Neural crest cell (in vitro differentiated cells): ENCODE data around the gene LRIT3. TPM values are rescaled to one million over a fixed set of nuclear protein-coding genes. Genes with fewer than 3 reads are reported as not detected.

Experiments
- DNase-seq: peaks from one replicate; pipeline ENCODE4 v3.0.0; 2021; ENCODE audit warnings: low read depth, mixed read lengths, low spot score
- H3K27ac Mint-ChIP-seq: one replicate; pipeline ENCODE4 v1.8.0; 2021; ENCODE audit warnings: mild to moderate bottlenecking, mixed read lengths; ENCODE audit not compliant: unreplicated experiment
- H3K27me3 Mint-ChIP-seq: 2 replicates; pipeline ENCODE4 v1.8.0; 2021; ENCODE audit warnings: low read depth, mild to moderate bottlenecking, mixed read lengths
- H3K36me3 Mint-ChIP-seq: 2 replicates; pipeline ENCODE4 v1.8.0; 2021; ENCODE audit warnings: low read depth, mild to moderate bottlenecking, mixed read lengths
- H3K4me1 Mint-ChIP-seq: 2 replicates; pipeline ENCODE4 v1.8.0; 2021; ENCODE audit warnings: mixed read lengths
- H3K4me3 Mint-ChIP-seq: one replicate; pipeline ENCODE4 v1.8.0; 2021; ENCODE audit warnings: mild to moderate bottlenecking, mixed read lengths
- H3K9me3 Mint-ChIP-seq: 2 replicates; pipeline ENCODE4 v1.8.0; 2021; ENCODE audit warnings: mixed read lengths
- total RNA-seq: library from RNA; stranded (reverse); gene quantifications from 2 replicates; pipeline ENCODE4 v1.2.1, GENCODE V29; 2021
- TF ChIP-seq, protein P1 (sequence below): fragments of 200-600 bp; sonication (generic); conservative IDR thresholded peaks from 2 replicates; pipeline ENCODE4 v1.5.0; 2021; ENCODE audit warnings: antibody characterized with exemption, mild to moderate bottlenecking

LRIT3 gene
- total RNA-seq, 1 donor from 2014 or later: 0.19 TPM

DNA sequence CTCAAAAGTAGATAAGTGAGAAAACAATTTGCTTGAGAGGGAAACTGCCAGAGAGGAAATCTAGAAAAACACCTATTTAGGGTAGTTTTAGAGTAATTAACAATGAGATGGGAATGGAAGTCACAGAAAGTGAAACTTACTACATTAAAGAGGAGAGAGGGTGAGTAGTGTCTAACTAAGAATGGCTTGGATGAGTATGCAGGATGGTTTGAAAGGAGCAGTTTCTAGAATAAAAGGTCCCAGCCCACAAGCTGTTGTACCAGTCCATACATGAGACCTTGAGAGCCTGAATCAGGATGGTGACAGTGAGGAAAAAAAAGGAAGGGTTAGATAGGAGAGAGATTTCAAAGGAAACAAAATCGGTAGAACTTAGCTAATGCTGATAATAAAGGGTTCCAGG, 31.0 kb upstream of the LRIT3 start:
- H3K36me3 Mint-ChIP-seq: peaks cover 5% of the 10 kb centered on the region
- TF ChIP-seq, protein P1, sequence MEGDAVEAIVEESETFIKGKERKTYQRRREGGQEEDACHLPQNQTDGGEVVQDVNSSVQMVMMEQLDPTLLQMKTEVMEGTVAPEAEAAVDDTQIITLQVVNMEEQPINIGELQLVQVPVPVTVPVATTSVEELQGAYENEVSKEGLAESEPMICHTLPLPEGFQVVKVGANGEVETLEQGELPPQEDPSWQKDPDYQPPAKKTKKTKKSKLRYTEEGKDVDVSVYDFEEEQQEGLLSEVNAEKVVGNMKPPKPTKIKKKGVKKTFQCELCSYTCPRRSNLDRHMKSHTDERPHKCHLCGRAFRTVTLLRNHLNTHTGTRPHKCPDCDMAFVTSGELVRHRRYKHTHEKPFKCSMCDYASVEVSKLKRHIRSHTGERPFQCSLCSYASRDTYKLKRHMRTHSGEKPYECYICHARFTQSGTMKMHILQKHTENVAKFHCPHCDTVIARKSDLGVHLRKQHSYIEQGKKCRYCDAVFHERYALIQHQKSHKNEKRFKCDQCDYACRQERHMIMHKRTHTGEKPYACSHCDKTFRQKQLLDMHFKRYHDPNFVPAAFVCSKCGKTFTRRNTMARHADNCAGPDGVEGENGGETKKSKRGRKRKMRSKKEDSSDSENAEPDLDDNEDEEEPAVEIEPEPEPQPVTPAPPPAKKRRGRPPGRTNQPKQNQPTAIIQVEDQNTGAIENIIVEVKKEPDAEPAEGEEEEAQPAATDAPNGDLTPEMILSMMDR: no peak
- H3K27me3 Mint-ChIP-seq: peaks cover 10% of the 10 kb centered on the region
- no peak for DNase-seq
- peaks cover 39% of the 10 kb centered on the region for H3K4me1 Mint-ChIP-seq
- H3K4me3 Mint-ChIP-seq: peak overlapping the region; percentile 97
- H3K9me3 Mint-ChIP-seq: no peaks in the 10 kb centered on the region
- no peak overlapping the region for H3K27ac Mint-ChIP-seq

DNA sequence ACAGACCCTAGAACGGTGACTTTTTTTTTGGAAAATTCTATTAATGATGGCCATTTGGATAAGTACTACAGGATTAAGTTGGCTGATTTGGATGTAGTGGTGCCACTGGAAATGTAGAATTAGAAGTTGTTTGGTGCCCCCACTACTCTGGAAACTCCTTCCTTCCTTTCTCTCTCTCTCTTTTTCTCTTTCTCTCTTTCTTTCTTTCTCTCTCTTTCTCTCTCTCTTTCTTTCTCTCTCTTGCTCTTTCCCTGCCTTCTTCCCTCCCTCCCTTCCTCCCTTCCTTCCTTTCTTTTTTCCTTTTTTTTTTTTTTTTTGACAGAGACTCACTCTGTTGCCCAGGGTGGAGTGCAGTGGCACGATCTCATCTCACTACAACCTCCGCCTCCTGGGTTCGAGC, 29.6 kb upstream of the LRIT3 start:
- Mint-ChIP-seq H3K4me1 (peaks cover 39% of the 10 kb centered on the region), H3K4me3 (peak overlapping the region; percentile 66), H3K27ac (no peak overlapping the region), H3K36me3 (peaks cover 8% of the 10 kb centered on the region), H3K9me3 (no peaks in the 10 kb centered on the region), H3K27me3 (peaks cover 1% of the 10 kb centered on the region)
- no peak for DNase-seq
- TF ChIP-seq, protein P1: no peak

DNA sequence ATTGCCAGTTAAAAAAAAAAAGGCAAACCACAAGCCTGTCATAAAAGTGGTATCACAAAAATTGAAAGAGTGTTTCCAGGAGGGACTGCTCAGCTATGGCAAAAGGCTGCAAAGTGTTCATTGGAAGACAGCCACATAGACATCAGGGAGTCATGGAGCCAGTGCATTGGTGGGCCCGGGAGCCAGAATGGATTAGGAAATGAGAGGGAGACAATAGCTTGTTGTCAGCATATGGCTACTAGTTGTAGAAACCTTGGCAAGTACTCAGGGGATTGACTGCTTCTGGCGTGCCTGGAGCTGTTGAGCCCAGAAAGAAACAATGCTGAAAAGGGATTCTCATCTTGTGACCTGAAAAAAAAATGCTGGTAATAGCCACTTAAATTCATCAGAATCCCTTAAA, 27.3 kb upstream of the LRIT3 start:
- no peaks in the 10 kb centered on the region for H3K9me3 Mint-ChIP-seq

GRCh38 chr4:109821185-109821584, 26.7 kb upstream of the LRIT3 start:
- no peak overlapping the region for H3K4me3 Mint-ChIP-seq
- H3K4me1 Mint-ChIP-seq: peaks cover 21% of the 10 kb centered on the region
- H3K27me3 Mint-ChIP-seq: no peaks in the 10 kb centered on the region
- no peaks in the 10 kb centered on the region for H3K9me3 Mint-ChIP-seq
- TF ChIP-seq, protein P1: no peak
- H3K36me3 Mint-ChIP-seq: peaks cover 8% of the 10 kb centered on the region
- DNase-seq: no peak
- H3K27ac Mint-ChIP-seq: no peak overlapping the region

More for the DNA sequence above, 27.3 kb upstream of the LRIT3 start:
- DNase-seq: no peak
- Mint-ChIP-seq H3K27ac (no peak overlapping the region), H3K4me1 (peaks cover 28% of the 10 kb centered on the region), H3K4me3 (no peak overlapping the region), H3K36me3 (peaks cover 8% of the 10 kb centered on the region), H3K27me3 (no peaks in the 10 kb centered on the region)
- TF ChIP-seq, protein P1: no peak

- TF ChIP-seq, protein P1: peak; percentile 74
- Mint-ChIP-seq H3K27ac (no peak overlapping the region), H3K36me3 (peaks cover 3% of the 10 kb centered on the region), H3K4me3 (no peak overlapping the region), H3K27me3 (no peaks in the 10 kb centered on the region), H3K4me1 (no peaks in the 10 kb centered on the region), H3K9me3 (no peaks in the 10 kb centered on the region)
- no peak for DNase-seq
These were observed 21.2 kb upstream of the LRIT3 start for GRCh38 chr4:109826719-109827118.

GRCh38 chr4:109827672-109828071, 20.2 kb upstream of the LRIT3 start, which contains the start of gene RRH:
Gene RRH (plus strand): TSS chr4:109827972. CDS start chr4:109828028, 56 bp downstream.
- Mint-ChIP-seq H3K27me3 (no peaks in the 10 kb centered on the region), H3K4me1 (no peaks in the 10 kb centered on the region), H3K36me3 (peaks cover 3% of the 10 kb centered on the region), H3K4me3 (no peak within 1 kb of the TSS), H3K9me3 (no peaks in the 10 kb centered on the region), H3K27ac (no peak within 1 kb of the TSS)
- TF ChIP-seq, protein P1: no peak
- DNase-seq: no peak
